ENCODE measurements around the gene MLLT3.

DNA sequence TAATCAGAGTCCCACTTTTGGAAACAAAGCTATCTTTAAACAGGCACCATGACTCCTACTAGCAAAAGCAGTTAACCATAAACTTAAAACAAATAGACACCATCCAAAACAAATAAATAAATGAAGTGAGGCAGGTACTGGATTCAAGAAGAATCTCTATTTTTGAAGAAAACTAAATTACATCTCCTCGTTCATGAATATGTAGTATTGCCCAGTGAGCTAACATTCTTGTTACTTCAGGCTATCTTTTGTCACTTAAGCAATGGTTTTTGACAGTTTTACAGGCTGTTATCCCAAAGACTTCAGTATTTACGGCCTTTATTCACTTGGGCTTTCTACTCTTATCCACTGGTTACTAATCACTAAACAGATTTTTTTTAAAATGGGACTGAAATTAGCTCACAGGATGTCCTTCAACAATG lies 242.5 kb downstream of the MLLT3 start:
- TF ChIP-seq POLR2AphosphoS5 (IDR thresholded peaks at IDR 0.05; ENCODE audit: insufficient read depth, low read depth, low read length), result no peak
- TF ChIP-seq FOS (IDR thresholded peaks at IDR 0.05; ENCODE audit: borderline replicate concordance, insufficient read depth, low read length), result no peak
- TF ChIP-seq, protein P1, sequence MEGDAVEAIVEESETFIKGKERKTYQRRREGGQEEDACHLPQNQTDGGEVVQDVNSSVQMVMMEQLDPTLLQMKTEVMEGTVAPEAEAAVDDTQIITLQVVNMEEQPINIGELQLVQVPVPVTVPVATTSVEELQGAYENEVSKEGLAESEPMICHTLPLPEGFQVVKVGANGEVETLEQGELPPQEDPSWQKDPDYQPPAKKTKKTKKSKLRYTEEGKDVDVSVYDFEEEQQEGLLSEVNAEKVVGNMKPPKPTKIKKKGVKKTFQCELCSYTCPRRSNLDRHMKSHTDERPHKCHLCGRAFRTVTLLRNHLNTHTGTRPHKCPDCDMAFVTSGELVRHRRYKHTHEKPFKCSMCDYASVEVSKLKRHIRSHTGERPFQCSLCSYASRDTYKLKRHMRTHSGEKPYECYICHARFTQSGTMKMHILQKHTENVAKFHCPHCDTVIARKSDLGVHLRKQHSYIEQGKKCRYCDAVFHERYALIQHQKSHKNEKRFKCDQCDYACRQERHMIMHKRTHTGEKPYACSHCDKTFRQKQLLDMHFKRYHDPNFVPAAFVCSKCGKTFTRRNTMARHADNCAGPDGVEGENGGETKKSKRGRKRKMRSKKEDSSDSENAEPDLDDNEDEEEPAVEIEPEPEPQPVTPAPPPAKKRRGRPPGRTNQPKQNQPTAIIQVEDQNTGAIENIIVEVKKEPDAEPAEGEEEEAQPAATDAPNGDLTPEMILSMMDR (IDR thresholded peaks at IDR 0.05; ENCODE audit: extremely low read depth in 1 of 2, insufficient read depth in 1 of 2, low read depth in 1 of 2, low read length in 2 of 2), result no peak

All from endothelial cell of umbilical vein (primary cell).